ENCODE results near the gene TBC1D22A. TPM values are rescaled to one million over a fixed set of nuclear protein-coding genes. Genes with fewer than 3 reads are reported as not detected.
"Not testable (repeated sequence)": the region's sequence is repeated elsewhere in the genome, so short reads cannot be mapped to it uniquely, and the experiment has no call there.

The TBC1D22A gene
- total RNA-seq, 1 experiment from 2014 or later, result 12.2 TPM

DNA sequence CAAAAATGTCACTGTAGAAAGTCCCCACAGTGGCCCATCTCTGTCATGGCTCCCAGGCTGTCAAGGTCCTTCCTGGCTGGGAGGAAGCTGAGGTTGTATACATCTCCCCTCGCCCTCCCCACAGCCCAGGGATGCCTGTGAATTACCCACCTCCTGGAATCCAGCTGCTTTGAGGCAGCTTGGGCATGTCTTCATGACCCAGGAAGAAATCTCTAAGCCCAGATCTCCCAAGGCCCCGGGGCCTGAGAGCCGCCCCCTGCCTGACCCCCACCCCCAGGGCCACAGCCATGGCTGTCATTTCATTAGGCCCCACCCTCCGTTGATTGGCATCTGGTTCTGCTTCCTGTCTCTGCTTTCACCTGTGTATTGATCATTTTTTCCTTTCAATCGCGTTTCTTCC is 207.5 kb downstream of the TBC1D22A start:
- no peak for DNase-seq (ENCODE audit: low read depth)

DNA sequence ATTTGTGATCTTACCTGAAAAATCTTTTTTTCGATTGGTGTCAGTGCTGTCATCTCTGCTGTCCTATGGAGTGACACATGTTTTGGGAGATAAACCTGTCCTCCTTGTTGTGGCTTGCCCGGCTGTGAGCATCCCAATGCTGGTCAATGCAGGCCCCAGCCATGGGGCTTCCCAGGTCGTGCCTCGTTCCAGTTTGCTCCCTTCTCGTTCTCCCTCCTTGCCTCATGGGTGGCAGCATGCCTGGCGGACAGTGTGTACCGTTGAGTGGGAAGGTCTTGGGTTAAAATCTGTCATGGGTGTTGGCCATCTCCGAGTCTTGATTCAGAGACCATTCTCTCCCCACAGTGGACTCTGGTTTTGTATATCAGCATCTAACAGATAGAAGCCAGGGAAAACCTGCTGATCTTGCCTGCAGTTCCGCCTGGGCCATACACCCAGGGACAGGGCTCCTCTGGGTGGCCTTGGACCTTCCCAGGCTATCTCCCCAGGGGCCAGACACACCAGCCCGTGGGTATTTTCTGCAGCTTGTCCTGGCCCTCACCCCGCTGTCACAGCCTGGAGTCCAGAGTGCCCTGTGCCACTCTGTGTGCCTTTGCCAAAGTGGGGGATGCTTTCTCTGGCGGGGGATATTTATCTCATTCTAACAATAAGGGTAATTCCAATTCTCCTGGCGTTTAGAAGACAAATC is 208.1 kb downstream of the TBC1D22A start:
- DNase-seq (ENCODE audit: low read depth), result no peak

DNA sequence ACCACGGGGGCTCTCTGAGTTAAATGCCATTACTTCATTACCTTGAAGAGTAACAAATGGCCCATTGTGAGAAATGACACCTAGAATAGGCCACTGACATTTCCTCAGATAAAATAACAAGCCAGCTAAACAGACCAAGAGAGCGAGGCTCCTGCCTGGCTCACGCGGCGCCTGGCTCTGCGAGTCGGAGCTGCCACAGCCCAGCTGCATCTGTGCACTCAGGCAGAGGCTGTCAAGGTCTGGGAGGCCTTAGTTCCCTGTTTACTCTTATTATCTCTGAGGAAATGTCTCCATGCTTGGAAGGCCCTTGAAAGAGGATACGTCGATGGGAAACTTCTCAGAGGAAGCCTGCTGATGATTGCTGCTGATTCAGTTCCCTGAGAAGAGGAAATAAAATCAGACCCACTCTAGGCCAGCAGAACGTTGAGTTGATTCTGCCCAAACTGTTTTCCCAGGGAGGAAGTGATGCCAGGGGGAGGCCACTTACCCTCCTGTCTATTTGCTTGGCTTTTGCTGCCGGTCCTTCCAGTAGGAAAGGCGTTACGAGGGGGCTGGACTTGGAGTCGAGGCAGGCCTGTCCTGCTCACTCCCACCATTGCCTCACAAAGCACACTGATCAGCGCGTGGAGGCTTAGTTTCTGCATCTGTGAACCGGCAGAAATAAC is 208.8 kb downstream of the TBC1D22A start:
- DNase-seq (ENCODE audit: low read depth), result no peak

DNA sequence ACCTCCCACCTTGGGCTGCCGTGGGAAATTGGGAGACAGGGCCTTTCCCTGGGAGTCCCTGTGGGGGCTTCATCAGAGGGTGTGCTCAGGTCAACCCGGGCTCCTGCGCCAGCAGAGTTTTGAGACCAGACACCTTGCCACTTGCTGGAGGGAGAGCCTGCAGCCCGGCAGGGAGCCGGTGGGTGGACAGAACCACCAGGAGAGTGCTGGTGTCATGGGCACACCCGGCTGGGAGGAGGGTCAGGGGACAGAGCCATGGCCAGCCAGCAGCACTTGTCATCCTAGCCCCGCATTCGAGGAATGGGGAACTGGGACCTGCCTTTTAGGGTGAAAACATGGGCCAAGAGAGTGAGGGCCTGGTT is 209.3 kb downstream of the TBC1D22A start:
- DNase-seq (ENCODE audit: low read depth), result no peak

DNA sequence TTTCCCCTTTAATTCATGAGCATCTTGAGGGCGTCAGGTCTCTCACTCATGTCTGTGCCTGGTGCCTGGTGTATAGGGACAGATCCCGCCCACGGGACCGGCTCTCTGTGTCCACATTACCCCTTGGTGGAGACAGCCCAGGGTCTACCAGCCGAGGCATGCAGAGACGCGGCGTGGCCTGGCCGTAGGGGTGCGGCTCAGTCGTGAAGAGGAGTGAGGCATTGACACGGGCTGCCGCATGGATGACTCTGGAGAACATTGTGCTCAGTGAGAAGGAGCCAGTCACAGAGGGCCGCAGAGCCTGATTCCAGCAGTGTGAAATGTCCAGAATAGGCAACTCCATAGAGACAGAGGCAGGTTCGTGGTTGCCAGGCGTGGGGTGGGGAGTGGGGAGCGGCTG is 209.8 kb downstream of the TBC1D22A start:
- DNase-seq (ENCODE audit: low read depth), result no peak

DNA sequence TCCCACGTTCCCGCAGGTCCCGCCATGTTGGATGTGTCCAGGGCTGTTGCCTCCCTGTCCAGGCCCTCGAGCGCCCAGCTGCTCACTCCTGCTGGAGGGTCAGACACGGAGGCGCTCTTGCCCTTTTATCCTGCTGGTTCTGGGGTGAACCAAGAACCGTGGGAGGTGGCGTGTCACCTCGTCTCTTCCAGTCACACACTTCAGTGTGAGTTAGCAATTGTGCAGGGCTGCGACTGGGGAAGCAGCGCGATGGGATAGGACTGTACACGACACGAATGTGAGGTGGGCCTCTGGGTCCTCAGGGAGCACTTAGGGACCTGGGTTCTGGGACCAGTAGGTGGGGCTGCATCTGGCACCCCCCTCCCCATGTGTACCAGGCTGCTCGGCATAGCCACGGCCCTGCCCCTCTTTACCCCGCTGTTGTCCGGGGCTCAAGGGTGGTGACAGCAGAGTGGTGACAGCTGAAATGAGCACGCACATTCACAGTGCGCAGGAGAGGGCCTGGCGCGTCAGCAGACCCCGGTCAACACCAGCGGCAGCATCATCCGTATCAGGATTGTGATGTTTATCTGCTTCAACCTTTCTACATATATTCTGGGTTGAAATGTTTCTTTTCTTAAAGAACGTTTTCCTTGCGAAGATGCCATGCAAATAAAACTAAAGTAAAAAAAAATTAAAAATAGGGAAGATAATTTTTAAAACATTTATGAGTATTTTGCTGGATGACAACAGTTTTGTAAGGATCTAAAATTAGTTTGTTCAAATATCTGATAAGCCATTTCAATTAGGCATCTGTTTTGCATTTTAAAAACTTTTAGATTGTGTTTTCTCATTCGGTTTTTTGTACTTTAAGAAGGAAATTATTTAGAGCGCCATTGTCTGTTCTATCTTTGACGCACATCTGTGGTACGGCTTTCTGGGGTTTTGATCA is 210.7 kb downstream of the TBC1D22A start:
- DNase-seq (ENCODE audit: low read depth), result no peak

DNA sequence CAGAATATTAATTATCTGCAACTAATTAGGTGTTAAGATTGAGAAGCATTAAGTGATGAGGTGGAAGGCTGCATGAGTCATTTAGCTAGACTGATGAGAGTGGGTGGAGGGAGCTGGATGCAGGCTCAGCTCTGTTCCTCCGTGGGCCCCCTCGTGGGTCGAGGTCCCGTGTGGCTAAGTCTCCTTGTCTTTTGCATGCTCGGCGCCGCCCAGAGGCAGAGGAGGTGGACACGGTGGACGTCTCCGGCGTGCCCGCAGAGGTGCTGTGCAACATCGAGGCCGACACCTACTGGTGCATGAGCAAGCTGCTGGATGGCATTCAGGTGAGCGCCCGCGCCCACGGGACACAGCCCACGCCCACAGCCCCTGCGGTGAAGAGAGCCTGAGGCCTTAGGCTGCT is 211.6 kb downstream of the TBC1D22A start:
- DNase-seq (ENCODE audit: low read depth), result no peak

DNA sequence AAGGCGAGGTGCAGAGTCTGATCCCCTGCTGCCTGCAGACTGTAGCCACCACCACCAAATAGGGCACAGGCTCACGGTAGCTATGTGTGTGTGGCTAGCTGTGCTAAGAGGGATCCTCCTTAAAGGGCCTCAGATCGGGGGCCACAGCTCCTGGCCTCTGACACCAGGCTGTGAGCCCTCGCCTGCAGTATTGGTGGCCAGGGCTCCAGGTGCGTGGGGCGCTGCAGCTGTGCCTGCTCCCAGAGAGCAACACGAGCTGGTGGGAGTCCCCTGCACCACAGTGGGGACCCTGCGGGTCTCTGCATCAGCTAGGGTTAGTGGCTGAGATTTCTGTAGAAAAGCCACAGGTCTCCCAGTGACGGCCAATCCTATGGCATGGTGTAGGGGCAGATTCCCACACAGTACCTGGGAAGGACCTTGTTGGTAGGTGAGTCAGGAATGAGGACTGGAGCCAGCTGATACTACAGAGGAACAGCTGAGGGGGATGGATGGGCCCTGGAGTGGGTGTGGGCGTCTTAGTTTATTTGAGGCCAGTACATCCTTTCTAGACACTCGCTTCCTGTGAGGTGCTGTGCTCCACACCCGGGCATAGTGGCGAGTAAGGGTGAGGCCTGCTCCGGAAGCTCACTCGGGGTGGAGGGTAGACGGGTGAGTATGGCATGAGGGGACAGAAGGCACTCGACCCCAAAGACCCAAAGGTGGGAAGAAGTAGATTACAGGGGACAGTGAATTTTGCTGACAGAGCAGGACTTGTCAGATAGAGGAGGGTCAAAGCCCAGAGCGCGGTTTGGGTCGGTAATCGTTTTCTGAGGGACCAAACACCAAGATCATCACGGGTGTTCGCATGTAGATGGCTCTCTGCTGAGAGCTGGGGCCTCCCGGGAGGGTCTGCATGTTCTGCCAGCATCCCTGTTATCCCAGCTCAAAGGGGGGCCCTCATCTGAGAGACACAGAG is 212.5 kb downstream of the TBC1D22A start:
- DNase-seq (ENCODE audit: low read depth), result no peak

DNA sequence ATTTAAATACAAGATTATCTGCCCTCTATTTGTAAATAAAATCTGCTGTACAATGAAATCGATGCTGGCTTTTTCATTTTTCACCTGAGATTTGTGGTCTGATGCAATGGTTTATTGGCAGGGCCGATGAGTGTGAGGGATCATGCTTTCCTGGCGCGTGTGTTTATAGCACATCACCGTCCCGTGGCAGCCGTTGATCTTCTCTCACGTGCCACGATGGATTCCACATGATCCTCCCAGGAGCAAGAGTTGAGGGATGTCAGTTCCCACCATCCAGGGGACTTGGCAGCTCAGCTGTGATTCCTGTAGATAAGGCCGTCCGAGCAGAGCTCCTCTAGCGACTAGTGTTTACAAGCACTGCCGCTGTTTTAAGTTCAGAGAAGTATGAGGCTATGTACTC is 213.7 kb downstream of the TBC1D22A start:
- DNase-seq (ENCODE audit: low read depth), result no peak

DNA sequence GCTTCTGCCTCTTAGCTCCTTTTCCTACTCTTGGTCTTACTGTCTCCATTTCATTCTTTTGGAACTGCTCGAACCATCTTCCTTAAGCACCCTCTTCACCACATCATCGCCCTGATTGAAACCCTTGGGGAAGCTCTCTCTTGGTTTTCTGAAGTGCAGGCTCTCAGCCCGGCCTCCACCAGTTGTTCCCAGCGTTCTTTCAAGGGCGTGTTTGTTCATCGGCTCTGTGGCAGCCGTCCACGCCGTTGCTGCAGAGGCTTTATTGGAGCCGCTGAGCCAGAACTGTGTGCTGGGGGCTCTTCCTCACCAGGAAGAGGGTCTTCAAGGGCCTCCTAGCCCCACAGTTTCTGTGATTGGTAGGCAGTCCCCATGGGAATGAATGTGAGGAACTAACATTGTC is 214.1 kb downstream of the TBC1D22A start:
- DNase-seq (ENCODE audit: low read depth), result no peak

DNA sequence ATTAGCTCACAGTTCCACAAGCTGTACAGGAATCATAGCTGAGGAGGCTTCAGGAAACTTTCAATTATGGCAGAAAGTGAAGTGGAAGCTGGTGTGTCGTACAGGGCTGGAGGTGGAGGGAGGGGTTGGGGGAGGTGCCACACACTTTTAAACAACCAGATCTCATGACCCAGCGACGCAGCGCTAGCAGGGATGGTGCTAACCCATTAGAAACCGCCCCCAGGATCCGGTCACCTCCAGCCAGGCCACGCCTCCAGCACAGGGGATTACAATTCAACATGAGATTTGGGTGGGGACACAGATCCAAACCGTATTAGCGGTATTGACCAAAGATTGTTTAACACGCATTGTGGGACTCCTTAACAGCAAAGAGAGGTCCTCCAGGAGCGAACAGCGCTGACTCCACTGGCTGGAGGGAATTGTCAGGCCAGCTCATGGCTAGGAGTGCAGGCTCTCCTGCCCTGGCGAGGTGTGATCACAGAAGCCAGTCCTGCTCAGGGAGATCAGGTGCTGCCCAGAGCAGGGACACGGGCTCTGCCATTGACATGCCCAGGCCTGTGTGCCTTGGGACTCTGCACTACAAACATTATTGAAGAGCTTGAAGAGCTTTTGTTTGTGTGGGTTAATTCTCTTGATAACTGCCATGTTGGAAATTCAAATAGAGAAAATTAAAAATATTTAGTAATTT is 215.3 kb downstream of the TBC1D22A start:
- DNase-seq (ENCODE audit: low read depth), result no peak

DNA sequence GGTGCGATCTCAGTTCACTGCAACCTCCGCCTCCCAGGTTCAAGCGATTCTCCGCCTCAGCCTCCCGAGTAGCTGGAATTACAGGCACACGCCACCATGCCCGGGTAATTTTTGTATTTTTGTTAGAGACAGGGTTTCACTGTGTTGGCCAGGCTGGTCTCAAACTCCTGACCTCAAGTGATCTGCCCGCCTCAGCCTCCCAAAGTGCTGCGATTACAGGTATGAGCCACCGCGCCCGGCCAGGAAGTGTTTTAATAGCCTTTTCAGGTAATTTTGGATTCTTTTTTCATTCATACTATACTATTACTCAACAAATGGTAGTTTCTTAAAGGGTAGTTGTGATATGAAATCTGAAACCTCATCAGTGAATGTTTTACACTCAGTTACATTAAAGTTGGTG is 216.2 kb downstream of the TBC1D22A start:
- DNase-seq (ENCODE audit: low read depth), result not testable (repeated sequence)

DNA sequence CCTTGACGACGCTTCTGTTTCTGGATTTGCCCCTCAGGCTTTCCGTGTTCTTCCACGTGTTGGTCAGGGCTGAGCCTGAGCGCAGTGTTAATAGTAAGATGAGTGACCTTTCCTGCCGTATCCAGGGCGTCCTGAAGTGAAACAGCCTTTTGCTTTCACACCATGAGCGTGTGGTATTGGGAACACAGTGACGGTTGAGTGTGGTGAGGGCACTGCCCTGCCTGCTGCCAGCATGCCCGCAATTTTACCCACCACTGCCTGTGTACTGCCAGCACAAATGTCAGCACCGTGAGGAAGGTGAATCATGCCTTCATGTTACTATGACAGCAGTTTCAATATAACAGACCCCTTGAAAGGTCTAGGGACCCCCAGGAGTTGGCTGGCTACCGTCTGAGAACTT is 217.1 kb downstream of the TBC1D22A start:
- no peak for DNase-seq (ENCODE audit: low read depth)

DNA sequence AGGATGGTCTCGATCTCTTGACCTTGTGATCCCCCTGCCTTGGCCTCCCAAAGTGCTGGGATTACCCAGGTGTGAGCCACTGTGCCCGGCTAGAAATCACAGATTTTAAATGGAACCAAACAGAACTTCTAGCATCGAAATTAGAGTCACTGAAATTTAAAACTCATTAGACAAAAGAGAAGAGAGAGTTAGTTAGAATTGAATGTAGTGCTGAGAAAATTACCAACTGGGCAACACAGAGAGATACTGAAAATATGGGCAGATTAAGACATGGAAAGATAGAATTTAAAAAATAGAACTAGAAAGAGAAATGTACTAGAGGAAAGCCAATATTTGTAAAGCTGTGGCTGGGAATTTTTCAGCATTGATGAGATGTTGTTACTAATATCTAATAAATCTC is 217.9 kb downstream of the TBC1D22A start:
- no peak for DNase-seq (ENCODE audit: low read depth)

DNA sequence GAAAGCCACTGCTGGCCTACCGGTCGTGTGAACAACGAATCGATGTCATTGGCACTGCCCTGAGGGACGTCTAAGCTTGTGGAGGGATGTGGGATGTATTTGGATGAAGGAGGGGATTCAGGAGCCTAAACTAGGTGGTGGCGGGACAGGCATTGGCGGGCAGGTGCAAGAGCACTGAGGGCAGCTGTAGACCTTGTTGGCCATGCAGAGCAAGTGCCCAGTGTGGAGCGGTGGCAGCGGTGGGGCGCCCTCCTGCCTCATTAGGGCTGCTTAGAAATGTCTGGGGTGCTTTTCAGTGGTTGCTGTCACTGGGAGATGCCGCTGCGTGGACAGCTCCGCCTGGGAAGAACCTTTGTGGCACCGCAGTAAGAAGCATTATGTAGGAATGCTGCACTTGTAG is 220.2 kb downstream of the TBC1D22A start:
- no peak for DNase-seq (ENCODE audit: low read depth)

DNA sequence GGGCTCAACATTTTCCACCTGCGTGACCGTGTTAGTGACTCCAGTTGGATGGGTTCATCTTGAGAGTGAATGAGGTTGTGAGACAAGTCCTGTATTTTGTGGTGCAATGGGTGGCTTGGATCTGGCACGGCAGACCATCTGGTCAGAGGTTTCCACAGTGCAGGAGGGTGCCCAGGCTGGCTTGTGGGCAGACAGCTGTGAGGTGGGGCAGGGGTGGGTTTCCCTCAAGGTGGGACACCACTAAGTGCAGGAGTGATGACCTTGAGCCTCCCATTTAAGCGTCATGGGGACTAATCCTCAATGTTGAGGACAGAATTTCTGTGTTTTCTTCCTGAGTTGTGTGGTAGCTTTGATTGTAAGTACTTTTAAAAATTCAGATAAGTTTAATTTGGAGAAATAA is 220.6 kb downstream of the TBC1D22A start:
- DNase-seq (ENCODE audit: low read depth), result no peak

DNA sequence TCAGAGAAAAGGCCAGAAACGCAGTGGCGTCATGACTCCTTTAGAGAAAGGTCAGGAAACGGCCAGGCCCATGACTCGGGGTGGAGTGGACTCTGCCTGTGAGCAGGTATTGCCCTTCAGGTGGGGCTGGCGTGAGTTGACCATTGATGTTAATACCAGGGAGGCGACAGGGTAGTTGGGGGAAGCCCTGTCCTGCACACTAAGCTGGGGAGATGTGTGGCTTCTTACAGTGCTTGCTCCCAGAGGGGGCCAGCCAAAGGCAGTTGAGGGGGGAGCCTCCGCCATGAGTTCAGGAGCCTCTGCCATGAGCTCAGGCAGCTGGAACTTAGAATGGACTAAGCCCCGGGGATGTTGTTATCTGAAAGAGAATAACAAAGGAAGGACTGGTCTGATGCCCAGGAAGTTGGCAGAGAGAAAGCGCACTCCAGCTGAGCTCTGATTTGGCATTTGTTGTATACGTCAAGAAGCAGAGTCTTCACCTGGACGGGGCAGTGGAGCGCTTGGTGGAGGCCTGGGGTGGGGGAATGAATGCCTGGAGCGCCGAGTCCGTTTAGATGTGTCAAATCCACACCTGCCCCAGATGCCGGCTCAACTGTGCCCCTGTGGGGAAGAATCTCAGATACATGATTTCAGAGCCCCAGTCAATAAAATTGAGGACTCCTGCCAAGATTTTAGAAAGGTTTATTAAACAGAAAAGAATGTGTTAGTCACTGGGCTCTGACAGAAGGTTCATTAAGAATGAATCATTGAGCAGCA is 222.5 kb downstream of the TBC1D22A start:
- peak; percentile 72 for DNase-seq (ENCODE audit: low read depth)

DNA sequence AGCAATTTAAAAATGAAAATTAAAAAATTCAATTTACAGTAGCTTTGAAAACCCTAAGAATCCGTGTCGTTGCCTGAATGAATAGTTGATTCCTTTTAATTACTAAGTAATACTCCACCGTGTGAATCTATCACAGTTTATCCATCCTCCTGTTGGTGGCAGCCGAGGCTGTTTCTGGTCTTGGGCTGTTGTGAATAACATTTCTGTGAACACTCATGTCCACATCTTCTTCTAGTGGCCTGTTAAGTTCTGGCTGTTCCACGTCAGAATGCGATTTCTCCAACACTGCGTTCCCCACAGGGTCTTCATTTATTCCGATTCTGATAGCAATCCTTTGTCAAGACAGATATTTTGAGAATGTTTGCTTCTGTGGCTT is 223.0 kb downstream of the TBC1D22A start:
- DNase-seq (ENCODE audit: low read depth), result no peak

DNA sequence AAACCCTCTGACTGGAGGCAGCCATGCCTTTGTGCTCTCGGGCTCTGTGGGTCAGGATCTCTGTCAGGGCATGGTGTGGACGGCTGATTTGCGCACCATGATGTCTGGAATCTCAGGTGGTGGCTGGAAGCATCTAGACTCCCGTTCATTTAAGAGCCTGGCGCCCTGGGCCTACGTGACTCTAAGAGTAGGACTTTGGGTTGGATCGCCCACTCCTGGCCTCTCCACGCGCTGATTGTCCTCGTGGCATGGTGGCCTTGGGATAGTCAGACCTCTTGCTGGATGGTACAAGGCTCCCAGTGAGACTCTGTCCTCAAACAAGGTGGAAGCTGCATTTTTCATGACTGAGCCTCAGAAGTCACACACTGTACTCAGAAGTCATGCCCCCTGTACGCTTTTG is 224.3 kb downstream of the TBC1D22A start:
- DNase-seq (ENCODE audit: low read depth), result no peak
